Natural killer cell (primary cell): Measurements from ENCODE around the gene NLGN4Y. TPM values are rescaled to one million over a fixed set of nuclear protein-coding genes. Genes with fewer than 3 reads are reported as not detected.

Experiments
- ATAC-seq, 3 donors: fragments of 150-1000 bp in 2 of 3; fragments of 200-7000 bp in 1 of 3; cut with Tn5 transposase; 1 replicate in 1 of 3; 2 replicates in 2 of 3; pipeline ENCODE4 v1.10.0; 2021; ENCODE audit warnings: mild to moderate bottlenecking in 2 of 3, moderate library complexity in 2 of 3
- DNase-seq, 2 donors: peaks; one replicate each; pipeline versions ENCODE4 v3.0.0 to v3.0.0-alpha.2; 2013 to 2021; ENCODE audit warnings: mixed read lengths in 1 of 2
- H3K27ac ChIP-seq: one replicate; pipeline ENCODE4 v1.5.1; 2013; ENCODE audit warnings: mild to moderate bottlenecking, low read length
- H3K27me3 ChIP-seq: one replicate; pipeline ENCODE4 v1.6.1; 2013; ENCODE audit warnings: low read length; ENCODE audit not compliant: control insufficient read depth, insufficient read depth
- H3K36me3 ChIP-seq: one replicate; pipeline ENCODE4 v1.6.1; 2013; ENCODE audit warnings: low read length; ENCODE audit not compliant: control insufficient read depth, insufficient read depth
- H3K4me1 ChIP-seq: one replicate; pipeline ENCODE4 v1.6.1; 2013; ENCODE audit warnings: low read length; ENCODE audit not compliant: control insufficient read depth, insufficient read depth
- H3K4me3 ChIP-seq: one replicate; pipeline ENCODE4 v1.5.1; 2013; ENCODE audit warnings: low read length
- H3K9me3 ChIP-seq: one replicate; pipeline ENCODE4 v1.6.1; 2013; ENCODE audit warnings: low read length; ENCODE audit not compliant: control insufficient read depth, insufficient read depth
- H3K27ac Mint-ChIP-seq, 2 donors: one replicate each; pipeline ENCODE4 v1.8.0; 2022; ENCODE audit warnings: mild to moderate bottlenecking in 2 of 2, mixed read lengths in 2 of 2, moderate library complexity in 1 of 2
- H3K27me3 Mint-ChIP-seq, 2 donors: one replicate each; pipeline ENCODE4 v1.8.0; 2022; ENCODE audit warnings: low read depth in 2 of 2, mixed read lengths in 2 of 2
- H3K36me3 Mint-ChIP-seq: one replicate; pipeline ENCODE4 v1.8.0; 2022; ENCODE audit warnings: mixed read lengths
- H3K4me1 Mint-ChIP-seq, 2 donors: one replicate each; pipeline ENCODE4 v1.8.0; 2022; ENCODE audit warnings: mixed read lengths in 2 of 2
- H3K4me3 Mint-ChIP-seq: one replicate; pipeline ENCODE4 v1.8.0; 2022; ENCODE audit warnings: mild to moderate bottlenecking, moderate library complexity, mixed read lengths
- H3K9me3 Mint-ChIP-seq, 2 donors: one replicate each; pipeline ENCODE4 v1.8.0; 2022; ENCODE audit warnings: mixed read lengths in 2 of 2
- WGBS: methylation state at CpG from one replicate; pipeline ENCODE4 v1.1.7; 2013; ENCODE audit warnings: missing lambda C conversion rate; ENCODE audit not compliant: insufficient coverage; 5-methylcytosine and 5-hydroxymethylcytosine counted together
- intact Hi-C: fragments of 100-400 bp; cut with micrococcal nuclease; formaldehyde crosslinking; loops from one replicate; pipeline ENCODE4 v1.14.2; 2022
- total RNA-seq, 4 donors: library from RNA; stranded (reverse); fragments of 120-200 nt in 1 of 4; gene quantifications; one replicate each; pipeline versions ENCODE4 v1.2.3 to v1.2.4, GENCODE V29; 2013 to 2022
- TF ChIP-seq, protein P1 (sequence below): fragments of 200-600 bp; IDR thresholded peaks from one replicate; pipeline ENCODE4 v1.8.0; 2022; ENCODE audit warnings: antibody characterized with exemption

The NLGN4Y gene
- total RNA-seq, 3 donors from 2014 or later (not counting 1 experiment from before 2014, with no cell fraction given), result 0.38 TPM; not detected in 2

DNA sequence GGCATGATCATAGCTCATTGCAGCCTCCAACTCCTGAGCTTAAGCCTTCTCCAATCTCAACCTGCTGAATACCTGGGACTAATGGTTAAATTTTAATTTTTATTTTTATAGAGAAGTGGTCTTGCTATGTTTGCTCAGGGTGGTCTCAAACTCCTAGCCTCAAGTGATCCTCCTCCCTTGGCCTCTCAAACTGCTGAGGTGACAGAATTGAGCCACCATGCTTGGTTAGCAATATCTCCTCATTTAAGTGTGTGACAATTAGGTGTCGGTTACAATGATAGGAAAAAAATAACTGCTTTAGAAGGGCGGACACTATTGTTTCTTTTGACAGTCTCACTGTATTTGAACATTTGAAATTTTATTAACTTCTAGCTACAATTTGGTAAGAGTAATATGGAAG, 300.3 kb downstream of the NLGN4Y start:
- Mint-ChIP-seq H3K9me3 (peaks cover 0 to 6% of the 10 kb centered on the region in 2 donors), H3K4me1 (no peaks in the 10 kb centered on the region), H3K4me3 (no peak overlapping the region), H3K27ac (no peak overlapping the region), H3K36me3 (no peaks in the 10 kb centered on the region), H3K27me3 (no peaks in the 10 kb centered on the region)
- ATAC-seq, result no peak
- Histone ChIP-seq H3K36me3 (no peaks in the 10 kb centered on the region), H3K27me3 (no peaks in the 10 kb centered on the region), H3K4me1 (no peaks in the 10 kb centered on the region), H3K27ac (no peak overlapping the region), H3K4me3 (no peak overlapping the region), H3K9me3 (no peaks in the 10 kb centered on the region)
- TF ChIP-seq, protein P1, sequence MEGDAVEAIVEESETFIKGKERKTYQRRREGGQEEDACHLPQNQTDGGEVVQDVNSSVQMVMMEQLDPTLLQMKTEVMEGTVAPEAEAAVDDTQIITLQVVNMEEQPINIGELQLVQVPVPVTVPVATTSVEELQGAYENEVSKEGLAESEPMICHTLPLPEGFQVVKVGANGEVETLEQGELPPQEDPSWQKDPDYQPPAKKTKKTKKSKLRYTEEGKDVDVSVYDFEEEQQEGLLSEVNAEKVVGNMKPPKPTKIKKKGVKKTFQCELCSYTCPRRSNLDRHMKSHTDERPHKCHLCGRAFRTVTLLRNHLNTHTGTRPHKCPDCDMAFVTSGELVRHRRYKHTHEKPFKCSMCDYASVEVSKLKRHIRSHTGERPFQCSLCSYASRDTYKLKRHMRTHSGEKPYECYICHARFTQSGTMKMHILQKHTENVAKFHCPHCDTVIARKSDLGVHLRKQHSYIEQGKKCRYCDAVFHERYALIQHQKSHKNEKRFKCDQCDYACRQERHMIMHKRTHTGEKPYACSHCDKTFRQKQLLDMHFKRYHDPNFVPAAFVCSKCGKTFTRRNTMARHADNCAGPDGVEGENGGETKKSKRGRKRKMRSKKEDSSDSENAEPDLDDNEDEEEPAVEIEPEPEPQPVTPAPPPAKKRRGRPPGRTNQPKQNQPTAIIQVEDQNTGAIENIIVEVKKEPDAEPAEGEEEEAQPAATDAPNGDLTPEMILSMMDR, result no peak
- DNase-seq, result no peak
- intact Hi-C loops, result no loop called here
- WGBS, result no CpG with 5 or more reads among the region's 2 CpGs

DNA sequence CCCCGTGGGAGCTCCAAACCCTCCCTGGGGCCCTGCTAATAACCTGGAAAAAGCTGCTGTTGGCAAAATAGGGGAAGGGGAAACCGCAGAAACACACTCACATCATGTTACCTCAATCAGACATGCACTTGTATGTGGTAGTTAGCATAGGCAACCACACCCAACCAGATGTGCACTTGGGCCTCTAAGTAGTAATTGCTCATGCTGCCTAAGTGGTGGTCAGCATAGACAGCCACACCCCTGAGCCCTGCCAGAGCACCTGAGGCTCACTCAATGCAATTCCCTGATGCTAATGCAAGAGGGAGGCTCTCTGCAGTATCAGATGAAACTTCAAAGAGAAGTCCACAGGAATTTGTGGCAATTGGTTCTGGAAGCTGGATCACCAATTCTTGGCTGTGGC, 301.4 kb downstream of the NLGN4Y start:
- Mint-ChIP-seq H3K4me1 (no peaks in the 10 kb centered on the region), H3K27me3 (no peaks in the 10 kb centered on the region), H3K9me3 (peaks cover 0 to 6% of the 10 kb centered on the region in 2 donors), H3K4me3 (no peak overlapping the region), H3K36me3 (no peaks in the 10 kb centered on the region), H3K27ac (no peak overlapping the region)
- DNase-seq (no peak), ATAC-seq (no peak)
- no CpG with 5 or more reads among the region's 2 CpGs for WGBS
- Histone ChIP-seq H3K27ac (no peak overlapping the region), H3K27me3 (no peaks in the 10 kb centered on the region), H3K4me1 (no peaks in the 10 kb centered on the region), H3K9me3 (no peaks in the 10 kb centered on the region), H3K36me3 (no peaks in the 10 kb centered on the region), H3K4me3 (no peak overlapping the region)
- TF ChIP-seq, protein P1, result no peak
- intact Hi-C loops, result no loop called here

DNA sequence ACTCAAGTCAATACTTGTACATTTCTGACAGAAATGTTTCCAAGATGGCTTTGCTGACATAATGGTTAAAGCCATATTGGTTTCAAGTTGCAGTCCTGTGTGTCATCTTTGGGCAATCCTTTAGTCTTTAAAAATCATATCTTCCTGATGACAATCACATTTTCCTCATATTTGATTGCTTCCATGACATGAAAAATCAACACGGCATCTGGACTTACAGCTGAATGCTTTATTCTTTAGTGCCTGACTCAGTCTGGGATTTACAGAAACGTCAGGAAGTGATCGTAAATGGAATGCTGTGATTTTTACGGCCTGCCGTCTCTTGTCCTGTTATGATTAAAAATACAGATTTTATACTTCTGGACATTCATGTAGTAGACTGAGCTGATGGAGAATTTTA, 304.2 kb downstream of the NLGN4Y start:
- Mint-ChIP-seq H3K36me3 (no peaks in the 10 kb centered on the region), H3K9me3 (peaks cover 0 to 8% of the 10 kb centered on the region in 2 donors), H3K4me3 (no peak overlapping the region), H3K27ac (no peak overlapping the region), H3K4me1 (no peaks in the 10 kb centered on the region), H3K27me3 (no peaks in the 10 kb centered on the region)
- no peaks in the 10 kb centered on the region for H3K4me1 ChIP-seq
- no peak overlapping the region for H3K4me3 ChIP-seq
- no peaks in the 10 kb centered on the region for H3K36me3 ChIP-seq
- H3K9me3 ChIP-seq, result no peaks in the 10 kb centered on the region
- H3K27ac ChIP-seq, result no peak overlapping the region
- TF ChIP-seq, protein P1, result no peak
- H3K27me3 ChIP-seq, result no peaks in the 10 kb centered on the region
- 91% methylated on average over 3 of the region's 5 CpGs for WGBS
- DNase-seq (no peak), ATAC-seq (no peak)
- intact Hi-C loops, result no loop called here

DNA sequence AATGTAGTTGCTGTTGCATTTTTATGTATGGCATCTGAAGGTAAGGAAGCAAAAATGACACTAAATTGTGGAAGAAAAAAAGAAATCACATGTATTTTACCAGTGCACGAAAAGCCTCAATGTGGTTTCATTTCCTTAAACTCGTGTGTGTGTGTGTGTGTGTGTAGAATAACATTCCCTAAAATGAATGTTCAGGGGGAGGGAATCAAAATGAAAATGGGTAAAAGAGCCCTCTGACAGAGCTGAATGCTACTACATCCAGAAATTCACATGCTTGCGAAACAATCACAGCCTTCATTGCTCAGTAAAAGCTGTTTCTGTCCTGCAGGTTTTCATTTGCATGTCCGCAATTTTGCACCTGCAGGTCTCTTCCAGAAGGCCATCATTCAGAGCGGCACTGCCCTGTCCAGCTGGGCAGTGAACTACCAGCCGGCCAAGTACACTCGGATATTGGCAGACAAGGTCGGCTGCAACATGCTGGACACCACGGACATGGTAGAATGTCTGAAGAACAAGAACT, 305.1 kb downstream of the NLGN4Y start:
- no peak for DNase-seq
- Mint-ChIP-seq H3K36me3 (no peaks in the 10 kb centered on the region), H3K27me3 (no peaks in the 10 kb centered on the region), H3K9me3 (peaks cover 0 to 8% of the 10 kb centered on the region in 2 donors), H3K4me1 (no peaks in the 10 kb centered on the region), H3K27ac (no peak overlapping the region), H3K4me3 (no peak overlapping the region)
- TF ChIP-seq, protein P1, result no peak
- intact Hi-C loops, result no loop called here
- ATAC-seq, result no peak
- no peak overlapping the region for H3K4me3 ChIP-seq
- H3K9me3 ChIP-seq, result no peaks in the 10 kb centered on the region
- no peaks in the 10 kb centered on the region for H3K27me3 ChIP-seq
- no peaks in the 10 kb centered on the region for H3K4me1 ChIP-seq
- 89% methylated on average over 9 of the region's 9 CpGs for WGBS
- no peaks in the 10 kb centered on the region for H3K36me3 ChIP-seq
- H3K27ac ChIP-seq, result no peak overlapping the region
